Measurements from ENCODE around the gene GJA3. TPM values are rescaled to one million over a fixed set of nuclear protein-coding genes. Genes with fewer than 3 reads are reported as not detected.

The GJA3 gene
- total RNA-seq, 2 experiments from 2014 or later: 0.75 to 0.76 TPM

DNA sequence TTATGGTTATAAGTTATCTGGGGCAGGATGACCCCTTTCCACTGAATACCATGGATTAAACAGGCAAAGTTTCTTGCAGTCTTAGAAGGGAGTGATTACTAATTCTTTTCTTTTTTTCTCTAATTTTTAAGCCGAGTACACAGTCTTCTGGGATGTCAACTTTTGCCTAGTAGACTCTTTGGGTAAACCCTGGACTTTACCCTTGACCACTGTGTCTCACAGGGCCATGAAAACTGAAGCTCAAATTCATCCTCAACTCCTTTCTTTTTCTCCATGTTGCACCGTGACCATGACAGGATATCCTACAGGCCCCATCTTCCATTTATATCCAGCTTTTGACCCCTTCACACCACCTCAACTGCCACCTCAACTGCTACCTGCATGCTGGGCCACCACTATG is 51.8 kb downstream of the GJA3 start:
- ATAC-seq: no peak
- DNase-seq: no peak
- no peaks in the 10 kb centered on the region for H3K36me3 Mint-ChIP-seq
- no peaks in the 10 kb centered on the region for H3K4me1 Mint-ChIP-seq
- H3K4me3 Mint-ChIP-seq: no peak overlapping the region
- no peak overlapping the region for H3K27ac Mint-ChIP-seq
- CTCF ChIA-PET: no interaction called here
- H3K9me3 Mint-ChIP-seq (ENCODE audit: low read depth): no peaks in the 10 kb centered on the region
- H3K27me3 Mint-ChIP-seq: peaks cover 26% of the 10 kb centered on the region

DNA sequence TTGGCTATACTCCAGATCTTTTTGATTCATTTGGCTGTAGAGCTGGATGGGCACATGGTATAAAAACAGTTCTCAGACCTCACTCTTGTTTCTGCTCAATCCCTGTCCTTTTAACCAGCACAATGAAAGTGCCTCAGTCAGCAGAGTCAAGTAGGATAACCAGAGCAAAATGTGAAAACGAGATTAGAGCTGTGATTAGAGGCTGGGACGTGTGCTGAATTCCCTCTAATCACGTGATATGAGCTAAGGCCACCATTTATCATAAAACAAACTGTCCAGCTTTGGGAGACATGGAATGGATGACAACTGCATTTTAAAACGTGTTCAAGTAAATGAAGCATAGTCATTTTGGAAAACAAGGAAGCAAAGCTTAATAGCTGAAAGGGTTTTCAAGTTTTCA is 54.1 kb downstream of the GJA3 start:
- Mint-ChIP-seq H3K4me3 (no peak overlapping the region), H3K9me3 (ENCODE audit: low read depth) (no peaks in the 10 kb centered on the region), H3K27me3 (peaks cover 38% of the 10 kb centered on the region), H3K4me1 (no peaks in the 10 kb centered on the region), H3K27ac (no peak overlapping the region), H3K36me3 (no peaks in the 10 kb centered on the region)
- DNase-seq: no peak
- CTCF ChIA-PET: no interaction called here
- no peak for ATAC-seq

- CTCF ChIA-PET: no interaction called here
- ATAC-seq: no peak
- DNase-seq: no peak
- H3K36me3 Mint-ChIP-seq: no peaks in the 10 kb centered on the region
- no peaks in the 10 kb centered on the region for H3K4me1 Mint-ChIP-seq
- H3K27ac Mint-ChIP-seq: no peak overlapping the region
- H3K9me3 Mint-ChIP-seq (ENCODE audit: low read depth): no peaks in the 10 kb centered on the region
- peaks cover 49% of the 10 kb centered on the region for H3K27me3 Mint-ChIP-seq
- H3K4me3 Mint-ChIP-seq: no peak overlapping the region
Measured at GRCh38 chr13:20105161-20105689, 55.6 kb downstream of the GJA3 start.

DNA sequence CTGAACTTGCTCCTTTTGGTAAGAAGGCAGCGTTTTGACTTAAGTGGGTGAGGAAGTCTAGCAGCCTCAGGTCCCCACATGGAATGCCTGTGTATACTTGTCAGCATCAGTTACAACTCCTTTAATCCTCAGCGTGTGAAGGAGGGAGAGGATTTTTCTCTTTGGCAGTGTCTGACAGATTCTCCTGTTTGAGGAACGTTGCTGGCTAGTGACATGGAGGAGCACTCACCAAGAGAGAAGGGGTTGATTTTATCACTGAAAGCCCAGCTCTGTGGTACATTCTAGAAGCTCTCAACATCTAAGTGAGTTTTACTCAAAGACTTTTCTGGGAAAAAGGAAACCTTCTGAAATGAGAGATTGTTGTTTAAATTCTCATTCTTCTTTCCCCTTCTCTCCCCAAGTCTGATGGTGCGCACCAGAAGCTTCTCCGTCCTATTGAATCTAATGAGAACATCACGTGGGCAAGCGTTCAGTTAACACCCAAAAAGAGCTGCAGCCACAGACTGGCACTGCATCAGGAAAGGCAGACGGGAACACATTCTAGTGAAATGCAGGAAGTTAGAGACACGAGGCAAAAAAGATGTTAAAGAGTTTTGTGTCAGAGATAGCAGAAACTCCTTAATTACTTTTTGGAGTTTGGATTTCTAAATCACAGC is 58.2 kb downstream of the GJA3 start:
- ATAC-seq (no peak), DNase-seq (no peak)
- no peaks in the 10 kb centered on the region for H3K4me1 Mint-ChIP-seq
- H3K27me3 Mint-ChIP-seq: peaks cover 68% of the 10 kb centered on the region
- no peak overlapping the region for H3K27ac Mint-ChIP-seq
- no peak overlapping the region for H3K4me3 Mint-ChIP-seq
- H3K36me3 Mint-ChIP-seq: no peaks in the 10 kb centered on the region
- H3K9me3 Mint-ChIP-seq (ENCODE audit: low read depth): no peaks in the 10 kb centered on the region
- CTCF ChIA-PET: interaction anchor here (0.6 to 0.9 kb wide), 3 partner anchors 26 to 308 kb away, joined by 3 to 4 read pairs (median 3); no protein-coding TSS in a partner anchor

DNA sequence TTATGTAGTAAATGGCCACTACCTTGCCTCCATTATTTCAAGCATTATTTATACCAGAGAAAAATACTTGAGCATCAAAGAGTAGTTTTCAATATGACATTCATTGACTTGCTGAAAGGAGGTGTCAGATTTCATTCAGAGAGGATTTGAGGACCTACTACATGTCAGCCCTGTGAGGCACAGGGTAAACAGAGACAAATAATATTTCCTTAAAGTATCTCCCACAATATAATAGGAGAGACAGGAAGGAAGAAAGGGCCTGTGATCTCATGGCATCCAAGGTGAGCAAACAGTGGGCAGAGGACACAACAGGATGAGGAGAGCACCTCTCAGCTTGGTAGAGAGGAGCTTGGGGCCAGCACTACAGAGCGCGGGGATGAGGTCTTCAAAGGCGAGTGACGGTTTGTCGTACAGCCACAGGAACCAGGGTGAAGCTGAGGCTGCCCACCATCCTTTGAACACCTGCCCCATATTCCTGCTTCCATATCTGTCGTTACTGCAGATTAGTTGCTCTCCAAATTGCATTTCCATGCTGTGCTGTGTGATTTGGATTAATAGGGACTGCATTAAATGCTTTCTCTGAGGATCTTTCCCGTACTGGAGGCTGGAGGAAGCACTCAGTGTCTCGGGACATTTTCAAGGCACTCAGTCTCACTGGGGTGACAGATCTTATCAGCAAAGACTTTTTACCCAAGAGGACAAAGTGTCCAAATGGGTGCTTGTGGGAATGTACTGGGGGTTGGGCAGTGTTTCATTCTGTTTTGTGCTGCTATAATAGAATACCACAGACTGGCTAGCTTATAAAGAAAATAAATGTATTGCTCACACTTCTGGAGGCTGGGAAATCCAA is 59.2 kb downstream of the GJA3 start:
- Mint-ChIP-seq H3K4me3 (no peak overlapping the region), H3K27me3 (peaks cover 63% of the 10 kb centered on the region), H3K27ac (no peak overlapping the region), H3K9me3 (ENCODE audit: low read depth) (no peaks in the 10 kb centered on the region), H3K36me3 (no peaks in the 10 kb centered on the region), H3K4me1 (no peaks in the 10 kb centered on the region)
- CTCF ChIA-PET: interaction anchor here (0.6 to 2.2 kb wide), 2 partner anchors 26 to 83 kb away, joined by 3 to 6 read pairs; no protein-coding TSS in a partner anchor
- no peak for DNase-seq
- ATAC-seq: no peak

- no peak overlapping the region for H3K4me3 Mint-ChIP-seq
- no peak for ATAC-seq
- H3K9me3 Mint-ChIP-seq (ENCODE audit: low read depth): no peaks in the 10 kb centered on the region
- H3K27ac Mint-ChIP-seq: no peak overlapping the region
- no peaks in the 10 kb centered on the region for H3K36me3 Mint-ChIP-seq
- CTCF ChIA-PET: interaction anchor here (2.2 kb wide), 1 partner anchor 28 kb away, joined by 6 read pairs; no protein-coding TSS in a partner anchor
- H3K4me1 Mint-ChIP-seq: no peaks in the 10 kb centered on the region
- no peak for DNase-seq
- peaks cover 59% of the 10 kb centered on the region for H3K27me3 Mint-ChIP-seq
Measured at GRCh38 chr13:20099319-20099718, 61.5 kb downstream of the GJA3 start.

GRCh38 chr13:20093951-20094350 is 66.9 kb downstream of the GJA3 start:
- CTCF ChIA-PET: no interaction called here
- ATAC-seq (no peak), DNase-seq (no peak)
- Mint-ChIP-seq H3K27ac (no peak overlapping the region), H3K27me3 (peaks cover 24% of the 10 kb centered on the region), H3K4me1 (no peaks in the 10 kb centered on the region), H3K4me3 (no peak overlapping the region), H3K36me3 (no peaks in the 10 kb centered on the region), H3K9me3 (ENCODE audit: low read depth) (no peaks in the 10 kb centered on the region)

DNA sequence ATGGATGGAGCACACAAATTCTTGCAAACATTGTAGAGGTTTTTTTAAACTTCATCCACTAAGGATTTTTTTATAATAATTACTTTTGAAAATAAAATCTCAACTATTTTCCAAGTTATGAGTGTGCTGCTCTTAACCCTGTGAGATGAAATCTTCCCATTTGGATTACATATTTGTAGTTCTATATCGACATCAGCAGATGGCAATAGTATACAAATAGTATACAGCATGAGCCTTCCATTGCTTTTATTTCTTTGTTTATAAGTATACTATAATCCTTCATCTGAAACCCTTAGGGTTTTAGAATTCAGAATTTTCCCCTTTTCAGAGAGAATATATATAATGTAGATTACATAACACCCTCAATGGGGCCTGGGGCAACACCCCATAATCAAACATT is 70.5 kb downstream of the GJA3 start:
- CTCF ChIA-PET: interaction anchor here (0.8 kb wide), 1 partner anchor 72 kb away, joined by 4 read pairs; no protein-coding TSS in a partner anchor
- no peak for ATAC-seq

More for the DNA sequence above, 70.5 kb downstream of the GJA3 start:
- H3K4me1 Mint-ChIP-seq: no peaks in the 10 kb centered on the region
- H3K27ac Mint-ChIP-seq: no peak overlapping the region
- DNase-seq: no peak
- H3K4me3 Mint-ChIP-seq: no peak overlapping the region
- peaks cover 2% of the 10 kb centered on the region for H3K36me3 Mint-ChIP-seq
- H3K9me3 Mint-ChIP-seq (ENCODE audit: low read depth): no peaks in the 10 kb centered on the region
- peaks cover 4% of the 10 kb centered on the region for H3K27me3 Mint-ChIP-seq

Other genes starting within 250 kb of the GJA3 start
- 10 to 100 TPM; 51.6 to 67.6 TPM for gene ZMYM2, start 202.3 kb downstream of the GJA3 start, total RNA-seq
- gene GJB2, start 31.9 kb upstream of the GJA3 start, total RNA-seq: 1 to 10 TPM; 4.0 to 8.7 TPM
- 10 to 100 TPM in 1 of 2 experiments, 1 to 10 TPM in 1; 4.8 to 11.0 TPM for gene GJB6, start 71.3 kb upstream of the GJA3 start, total RNA-seq